ENCODE measurements around the gene DCP1A. TPM values are rescaled to one million over a fixed set of nuclear protein-coding genes. Genes with fewer than 3 reads are reported as not detected.

Gene DCP1A
- total and polyA plus RNA-seq, 2 donors (not counting 3 experiments of a cell fraction or from before 2014, with no cell fraction given): 32.3 to 38.0 TPM

DNA sequence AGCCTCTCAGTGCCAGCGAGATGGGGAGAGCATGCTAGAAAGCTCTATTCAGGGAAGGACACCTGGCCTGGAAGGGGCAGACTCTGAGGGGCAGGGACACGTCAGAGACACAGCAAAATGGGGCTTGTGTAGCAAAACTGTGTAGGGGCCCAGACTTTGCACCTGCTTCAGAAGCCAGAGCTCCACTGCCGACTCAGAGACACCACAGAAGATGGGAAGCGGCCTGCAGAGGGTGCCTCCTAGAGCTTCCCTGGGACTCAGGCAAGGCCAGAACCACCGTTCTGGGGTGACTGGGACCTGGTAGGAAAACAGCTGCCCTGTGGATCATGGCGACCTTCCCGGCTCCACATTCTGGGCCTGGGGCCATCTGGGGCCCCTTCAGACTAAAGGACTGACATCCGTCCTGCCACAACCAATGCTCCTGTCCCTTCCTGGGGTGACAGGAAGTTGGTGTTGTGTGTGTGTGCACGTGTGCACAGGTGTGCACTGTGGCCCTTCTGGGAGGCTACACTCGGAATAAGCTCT lies 74.1 kb downstream of the DCP1A start:
- Histone ChIP-seq H4K20me1 (replicated peaks; ENCODE audit: control insufficient read depth, extremely low read depth, insufficient read depth, low read length) (no peaks in the 10 kb centered on the region), H3K27me3 (ENCODE audit: control insufficient read depth in 2 of 2, insufficient read depth in 2 of 2, low read length in 2 of 2) (no peaks in the 10 kb centered on the region), H3K79me2 (ENCODE audit: control insufficient read depth, insufficient read depth, low read length) (no peaks in the 10 kb centered on the region), H3K9me3 (replicated peaks; ENCODE audit: control insufficient read depth, insufficient read depth, low read length) (no peaks in the 10 kb centered on the region), H3K9me1 (replicated peaks; ENCODE audit: control insufficient read depth, extremely low read depth, insufficient read depth, low read length) (no peaks in the 10 kb centered on the region), H3K36me3 (ENCODE audit: control insufficient read depth in 2 of 2, extremely low read depth in 1 of 2, insufficient read depth in 2 of 2, low read length in 2 of 2) (no peaks in the 10 kb centered on the region), H3K4me1 (ENCODE audit: control insufficient read depth, extremely low read depth, insufficient read depth, low read length) (peaks cover 13% of the 10 kb centered on the region), H3K27ac (ENCODE audit: insufficient read depth, low read depth, low read length) (no peak overlapping the region), H2AFZ (ENCODE audit: low read depth, low read length) (no peak overlapping the region), H3K4me3 (replicated peaks in 1 of 3; ENCODE audit: insufficient read depth in 1 of 3, low read depth in 1 of 3, low read length in 3 of 3) (no peak overlapping the region), H3K4me2 (ENCODE audit: insufficient read depth, low read length) (no peak overlapping the region), H3K9ac (replicated peaks; ENCODE audit: extremely low read depth, insufficient read depth, low read length) (no peak overlapping the region)
- intact Hi-C loops (cut with micrococcal nuclease) (no loop called here), dilution Hi-C loops (cut with MboI; ENCODE audit: extremely low pct_ligation_motif_present, low sequenced_read_pairs) (no loop called here)
- ChIA-PET POLR2A (no interaction called here), CTCF (interaction anchor here (0.9 to 1.0 kb wide), 2 partner anchors 13 to 62 kb away, joined by 3 read pairs; no protein-coding TSS in a partner anchor)
- DNase-seq (ENCODE audit: low read depth, low spot score) (no peak), FAIRE-seq (no peak)
- BruUV-seq (replicated peaks): no TSS peak
- TF ChIP-seq EZH2 (IDR thresholded peaks at IDR 0.05; ENCODE audit: borderline replicate concordance, low read depth, low read length, severe bottlenecking) (no peak), FOS (IDR thresholded peaks at IDR 0.05; ENCODE audit: borderline replicate concordance, insufficient read depth, low read length) (no peak), JUN (IDR thresholded peaks at IDR 0.05; ENCODE audit: borderline replicate concordance, insufficient read depth, insufficient read length, low read depth) (no peak), GATA2 (IDR thresholded peaks at IDR 0.05; ENCODE audit: insufficient read depth, insufficient read length, low read depth, low read length) (no peak), POLR2A (IDR thresholded peaks at IDR 0.05; ENCODE audit: low read depth, low read length) (no peak), MYC (IDR thresholded peaks at IDR 0.05; ENCODE audit: low read depth, low read length) (no peak), POLR2AphosphoS5 (IDR thresholded peaks at IDR 0.05; ENCODE audit: insufficient read depth, low read depth, low read length) (no peak)
- TF ChIP-seq, protein P1, sequence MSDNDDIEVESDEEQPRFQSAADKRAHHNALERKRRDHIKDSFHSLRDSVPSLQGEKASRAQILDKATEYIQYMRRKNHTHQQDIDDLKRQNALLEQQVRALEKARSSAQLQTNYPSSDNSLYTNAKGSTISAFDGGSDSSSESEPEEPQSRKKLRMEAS (IDR thresholded peaks at IDR 0.05; ENCODE audit: insufficient read depth, insufficient read length): no peak
- TF ChIP-seq, protein P2, sequence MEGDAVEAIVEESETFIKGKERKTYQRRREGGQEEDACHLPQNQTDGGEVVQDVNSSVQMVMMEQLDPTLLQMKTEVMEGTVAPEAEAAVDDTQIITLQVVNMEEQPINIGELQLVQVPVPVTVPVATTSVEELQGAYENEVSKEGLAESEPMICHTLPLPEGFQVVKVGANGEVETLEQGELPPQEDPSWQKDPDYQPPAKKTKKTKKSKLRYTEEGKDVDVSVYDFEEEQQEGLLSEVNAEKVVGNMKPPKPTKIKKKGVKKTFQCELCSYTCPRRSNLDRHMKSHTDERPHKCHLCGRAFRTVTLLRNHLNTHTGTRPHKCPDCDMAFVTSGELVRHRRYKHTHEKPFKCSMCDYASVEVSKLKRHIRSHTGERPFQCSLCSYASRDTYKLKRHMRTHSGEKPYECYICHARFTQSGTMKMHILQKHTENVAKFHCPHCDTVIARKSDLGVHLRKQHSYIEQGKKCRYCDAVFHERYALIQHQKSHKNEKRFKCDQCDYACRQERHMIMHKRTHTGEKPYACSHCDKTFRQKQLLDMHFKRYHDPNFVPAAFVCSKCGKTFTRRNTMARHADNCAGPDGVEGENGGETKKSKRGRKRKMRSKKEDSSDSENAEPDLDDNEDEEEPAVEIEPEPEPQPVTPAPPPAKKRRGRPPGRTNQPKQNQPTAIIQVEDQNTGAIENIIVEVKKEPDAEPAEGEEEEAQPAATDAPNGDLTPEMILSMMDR (IDR thresholded peaks at IDR 0.05; ENCODE audit: extremely low read depth in 1 of 2, insufficient read depth in 1 of 2, low read depth in 1 of 2, low read length in 2 of 2): no peak

All from endothelial cell of umbilical vein (primary cell).